ENCODE measurements around the gene NUCKS1.
A peak's percentile ranks its signal among the peaks of the same experiment; 100 is the strongest.

DNA sequence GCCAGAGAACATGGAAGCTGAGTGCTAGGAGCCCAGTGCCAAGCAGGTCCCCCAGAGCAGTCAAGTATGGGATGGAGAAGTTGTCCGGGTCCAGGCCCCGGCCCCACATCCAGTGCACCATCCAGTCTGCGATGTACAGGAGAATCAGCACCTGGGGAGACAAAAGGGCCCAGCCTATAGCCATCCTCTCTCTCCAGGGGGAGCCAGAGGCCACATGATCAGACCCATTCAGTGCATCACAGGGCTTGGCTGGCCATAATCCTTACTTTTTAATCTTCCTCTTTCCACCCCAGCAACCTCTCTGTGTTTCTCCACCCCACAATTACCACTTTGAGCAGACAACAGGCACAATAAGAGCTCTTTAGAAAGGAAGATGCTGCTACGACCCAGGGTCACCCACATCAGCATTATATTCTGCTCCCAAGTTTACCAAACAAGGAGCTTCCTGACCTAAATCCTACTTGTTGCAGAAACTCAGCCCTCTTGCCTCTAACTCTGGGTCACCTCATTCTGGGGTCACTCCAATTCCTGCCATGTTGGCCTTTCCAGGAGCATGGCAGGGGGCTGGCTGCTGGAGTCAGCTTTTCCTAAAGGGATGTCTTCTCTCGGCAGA is 41.7 kb upstream of the NUCKS1 start:
- TF ChIP-seq CTCF (IDR thresholded peaks at IDR 0.05; ENCODE audit: low read length) (peak; percentile 82), EZH2 (IDR thresholded peaks at IDR 0.05; ENCODE audit: borderline replicate concordance, low read length) (no peak)

All from OCI-LY1 (cell line).